Sigmoid colon (tissue), 3 donors: ENCODE data around the gene GLRA2.

ENCODE experiments used
- CTCF ChIP-seq, 4 experiments: fragments of 450-650 bp in 3 of 4; fragments of 200-600 bp in 1 of 4; IDR thresholded peaks; one replicate each; pipeline ENCODE4 v1.5.1; 2016 to 2019; ENCODE audit warnings: antibody characterized with exemption in 4 of 4, mild to moderate bottlenecking in 3 of 4, moderate library complexity in 2 of 4
- POLR2A ChIP-seq, 2 donors: fragments of 450-650 bp; IDR thresholded peaks; one replicate each; pipeline ENCODE4 v1.6.1; 2016; ENCODE audit warnings: antibody characterized with exemption in 2 of 2, mild to moderate bottlenecking in 2 of 2, moderate library complexity in 2 of 2

GRCh38 chrX:14697451-14697850 lies 168.1 kb downstream of the GLRA2 start:
- TF ChIP-seq CTCF (IDR thresholded peaks at IDR 0.05) (no peak), POLR2A (IDR thresholded peaks at IDR 0.05) (no peak)
